HFFc6 (cell line): ENCODE measurements around the gene MASP1. TPM values are rescaled to one million over a fixed set of nuclear protein-coding genes. Genes with fewer than 3 reads are reported as not detected.

Experiments used
- DNase-seq: peaks from one replicate; pipeline ENCODE4 v3.0.0-alpha.2; 2018
- H3K27ac Mint-ChIP-seq: 2 replicates; pipeline ENCODE4 v1.8.0; 2020; ENCODE audit warnings: mild to moderate bottlenecking, mixed read lengths
- H3K27me3 Mint-ChIP-seq: 2 replicates; pipeline ENCODE4 v1.8.0; 2021; ENCODE audit warnings: mild to moderate bottlenecking, moderate library complexity, mixed read lengths; ENCODE audit not compliant: insufficient read depth
- H3K36me3 Mint-ChIP-seq: 2 replicates; pipeline ENCODE4 v1.8.0; 2021; ENCODE audit warnings: low read depth, mixed read lengths
- H3K4me1 Mint-ChIP-seq: 2 replicates; pipeline ENCODE4 v1.8.0; 2020; ENCODE audit warnings: low read depth, mixed read lengths
- H3K4me3 Mint-ChIP-seq: 2 replicates; pipeline ENCODE4 v1.8.0; 2020; ENCODE audit warnings: mild to moderate bottlenecking, moderate library complexity, mixed read lengths
- H3K9me3 Mint-ChIP-seq: 2 replicates; pipeline ENCODE4 v1.8.0; 2020; ENCODE audit warnings: mild to moderate bottlenecking, mixed read lengths
- CTCF ChIP-seq: fragments of 200-600 bp; sonication (generic); IDR thresholded peaks from 2 replicates; pipeline ENCODE4 v1.5.0; 2021; ENCODE audit warnings: antibody characterized with exemption, mild to moderate bottlenecking
- total RNA-seq, 6 experiments: library from RNA; stranded (reverse); fragmentation: NEBNext Ultra II Directional; extraction: Animal tissue kit (Norgen Biotek cat#: 25700); gene quantifications; 2 replicates in 1 of 6; 3 replicates in 5 of 6; pipeline ENCODE4 v1.2.3, GENCODE V29; 2021

MASP1 gene
- total RNA-seq, 6 experiments from 2014 or later: 31.5 to 133 (median 101) TPM

- peaks cover 61% of the 10 kb centered on the region for H3K4me1 Mint-ChIP-seq
- no peaks in the 10 kb centered on the region for H3K27me3 Mint-ChIP-seq
- H3K27ac Mint-ChIP-seq: peak overlapping the region; percentile 89
- H3K9me3 Mint-ChIP-seq: no peaks in the 10 kb centered on the region
- peak overlapping the region; percentile 52 for H3K4me3 Mint-ChIP-seq
- peaks cover 72% of the 10 kb centered on the region for H3K36me3 Mint-ChIP-seq
- peak; percentile 63 for TF ChIP-seq CTCF
- peak; percentile 95 for DNase-seq
Measured at GRCh38 chr3:187281191-187281714, 10.3 kb downstream of the MASP1 start.

DNA sequence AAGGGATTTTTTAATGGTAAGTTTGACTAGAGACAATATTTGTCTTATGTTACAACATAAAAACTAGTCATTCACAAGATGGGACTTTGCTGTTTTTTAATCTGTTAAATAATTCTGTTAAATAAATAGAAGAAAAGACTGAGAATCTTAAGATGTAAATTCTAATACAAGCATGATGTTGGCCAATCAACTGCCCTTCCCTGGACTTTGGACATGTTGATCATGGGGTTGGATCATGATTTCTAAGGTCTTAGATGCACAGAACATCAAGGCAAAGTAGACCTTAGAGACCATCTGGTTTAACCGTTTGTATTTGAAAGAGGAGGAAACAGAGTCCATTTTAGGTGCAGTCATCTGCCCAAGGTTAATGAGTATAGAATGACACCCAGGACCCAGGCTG is 10.9 kb downstream of the MASP1 start:
- H3K27ac Mint-ChIP-seq: peak overlapping the region; percentile 89
- H3K4me1 Mint-ChIP-seq: peaks cover 55% of the 10 kb centered on the region
- DNase-seq: no peak
- no peaks in the 10 kb centered on the region for H3K27me3 Mint-ChIP-seq
- H3K4me3 Mint-ChIP-seq: peak overlapping the region; percentile 52
- H3K9me3 Mint-ChIP-seq: no peaks in the 10 kb centered on the region
- no peak for TF ChIP-seq CTCF
- H3K36me3 Mint-ChIP-seq: peaks cover 72% of the 10 kb centered on the region

DNA sequence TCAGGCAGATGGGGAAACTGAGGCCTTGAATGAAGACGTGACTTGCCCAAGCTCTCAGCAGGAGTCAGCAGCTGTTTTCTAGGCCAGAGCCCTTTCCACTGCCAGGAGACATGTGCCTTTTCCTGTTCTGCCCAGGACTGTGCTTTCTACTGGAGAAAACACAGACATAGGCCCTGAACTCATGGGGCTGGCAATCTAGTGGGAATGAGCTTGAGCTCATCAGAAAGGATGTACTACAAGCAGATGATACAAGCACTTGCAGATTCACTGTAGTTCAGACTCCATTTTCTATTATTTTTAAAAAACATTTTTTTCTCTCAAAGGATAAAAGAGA is 14.4 kb downstream of the MASP1 start:
- Mint-ChIP-seq H3K4me1 (peaks cover 28% of the 10 kb centered on the region), H3K36me3 (peaks cover 55% of the 10 kb centered on the region), H3K27me3 (no peaks in the 10 kb centered on the region), H3K9me3 (no peaks in the 10 kb centered on the region), H3K4me3 (no peak overlapping the region), H3K27ac (no peak overlapping the region)
- no peak for DNase-seq
- TF ChIP-seq CTCF: no peak

GRCh38 chr3:187276397-187277128 is 15.0 kb downstream of the MASP1 start:
- Mint-ChIP-seq H3K4me3 (no peak overlapping the region), H3K9me3 (no peaks in the 10 kb centered on the region), H3K27ac (no peak overlapping the region), H3K4me1 (peaks cover 22% of the 10 kb centered on the region), H3K36me3 (peaks cover 55% of the 10 kb centered on the region), H3K27me3 (no peaks in the 10 kb centered on the region)
- DNase-seq: no peak
- no peak for TF ChIP-seq CTCF

DNA sequence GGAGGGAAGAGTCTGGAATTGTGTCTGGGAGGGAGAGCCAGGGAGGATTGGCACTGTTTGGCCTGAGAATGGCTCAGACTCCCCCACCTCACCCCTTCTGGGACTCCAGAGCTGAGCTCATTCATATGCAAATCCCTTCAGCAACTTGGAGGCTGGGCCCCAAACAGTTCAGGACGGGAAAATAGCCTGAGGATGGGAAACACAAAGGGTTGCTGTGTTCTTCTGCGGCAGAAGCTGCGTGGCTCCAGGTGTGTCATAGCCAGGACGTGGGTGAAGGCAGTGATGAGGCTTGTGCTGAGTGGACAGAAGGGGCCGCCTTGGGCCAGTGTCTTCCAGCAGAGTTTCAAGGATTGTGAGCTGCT is 16.6 kb downstream of the MASP1 start:
- peaks cover 5% of the 10 kb centered on the region; the same call in 1 of the 2 replicates for H3K27me3 Mint-ChIP-seq
- peaks cover 12% of the 10 kb centered on the region for H3K9me3 Mint-ChIP-seq
- peaks cover 60% of the 10 kb centered on the region for H3K36me3 Mint-ChIP-seq
- TF ChIP-seq CTCF: no peak
- no peak overlapping the region for H3K27ac Mint-ChIP-seq
- H3K4me3 Mint-ChIP-seq: no peak overlapping the region
- H3K4me1 Mint-ChIP-seq: peaks cover 6% of the 10 kb centered on the region
- DNase-seq: no peak
